Stimulated activated CD8-positive, alpha-beta memory T cell treated with anti-CD3 and anti-CD28 coated beads, Interleukin-7, amount 100 ng/mL, for 4 hours (primary cell): ENCODE data around the gene ACOT8.
A peak's percentile ranks its signal among the peaks of the same experiment; 100 is the strongest.
"Not testable (repeated sequence)": the region's sequence is repeated elsewhere in the genome, so short reads cannot be mapped to it uniquely, and the experiment has no call there.

Experiments used
- DNase-seq, 2 donors: peaks; one replicate each; pipeline ENCODE4 v3.0.0-alpha.2; 2020; ENCODE audit warnings: low read depth in 2 of 2

The ACOT8 gene

GRCh38 chr20:45827712-45828111 is 29.5 kb downstream of the ACOT8 start:
- DNase-seq, result no peak

- no peak for DNase-seq
Measured at GRCh38 chr20:45827030-45827652, 30.1 kb downstream of the ACOT8 start, which contains the start of gene TNNC2. TSS of gene TNNC2 (minus strand) at chr20:45827312. CDS start at chr20:45827248, 64 bp downstream.

GRCh38 chr20:45826381-45827019 is 30.7 kb downstream of the ACOT8 start:
- no peak for DNase-seq

GRCh38 chr20:45823949-45824835 is 33.0 kb downstream of the ACOT8 start:
- peak; percentile 21 to 39 for DNase-seq

- DNase-seq, result no peak
Measured at GRCh38 chr20:45822857-45823256, 34.3 kb downstream of the ACOT8 start.

- DNase-seq, result no peak
Measured at GRCh38 chr20:45821947-45822346, 35.2 kb downstream of the ACOT8 start.

GRCh38 chr20:45819466-45819865 is 37.7 kb downstream of the ACOT8 start:
- no peak for DNase-seq

GRCh38 chr20:45818239-45818638 is 39.0 kb downstream of the ACOT8 start:
- DNase-seq, result no peak

- DNase-seq, result no peak
Measured at GRCh38 chr20:45817376-45818194, 39.6 kb downstream of the ACOT8 start.

- DNase-seq, result no peak
Measured at GRCh38 chr20:45816951-45817350, 40.2 kb downstream of the ACOT8 start.

- DNase-seq, result no peak
Measured at GRCh38 chr20:45814314-45814713, 42.9 kb downstream of the ACOT8 start.

- no peak for DNase-seq
Measured at GRCh38 chr20:45813489-45813888, 43.7 kb downstream of the ACOT8 start.

GRCh38 chr20:45813006-45813340 is 44.2 kb downstream of the ACOT8 start:
- DNase-seq, result no peak

- peak; percentile 88 to 93 for DNase-seq
Measured at GRCh38 chr20:45812157-45813005, 44.8 kb downstream of the ACOT8 start, which contains the start of gene UBE2C. TSS of gene UBE2C (plus strand) at chr20:45812644. CDS start at chr20:45812696, 52 bp downstream.

GRCh38 chr20:45810191-45810970 is 46.8 kb downstream of the ACOT8 start:
- no peak for DNase-seq

- no peak for DNase-seq
Measured at GRCh38 chr20:45801851-45802250, 55.3 kb downstream of the ACOT8 start.

- peak; percentile 25 to 34 for DNase-seq
Measured at GRCh38 chr20:45798935-45799642, 58.1 kb downstream of the ACOT8 start.

GRCh38 chr20:45797955-45798354 is 59.2 kb downstream of the ACOT8 start:
- DNase-seq, result not testable (repeated sequence)

- DNase-seq, result not testable (repeated sequence)
Measured at GRCh38 chr20:45797510-45797909, 59.7 kb downstream of the ACOT8 start.
